ENCODE data around the gene MPL.
"Not testable (repeated sequence)": the region's sequence is repeated elsewhere in the genome, so short reads cannot be mapped to it uniquely, and the experiment has no call there.

Gene MPL

GRCh38 chr1:43366601-43367025, 29.0 kb downstream of the MPL start:
- no peaks in the 10 kb centered on the region for H3K27me3 ChIP-seq (ENCODE audit: insufficient read depth, low read depth, severe bottlenecking)
- DNase-seq = no peak
- TF ChIP-seq CTCF (IDR thresholded peaks at IDR 0.05; ENCODE audit: low read depth, low read length) = no peak
- H3K36me3 ChIP-seq = peaks cover 43% of the 10 kb centered on the region
- no peaks in the 10 kb centered on the region for H3K9me3 ChIP-seq (ENCODE audit: severe bottlenecking)
- no peak overlapping the region for H3K4me3 ChIP-seq (ENCODE audit: low read depth, low read length)
- peak overlapping the region; percentile 89; the same call in 1 of the 2 replicates for H3K27ac ChIP-seq

- DNase-seq = no peak
- Histone ChIP-seq H3K27me3 (ENCODE audit: insufficient read depth, low read depth, severe bottlenecking) (no peaks in the 10 kb centered on the region), H3K4me3 (ENCODE audit: low read depth, low read length) (peak overlapping the region; percentile 66), H3K9me3 (ENCODE audit: severe bottlenecking) (no peaks in the 10 kb centered on the region), H3K36me3 (peaks cover 37% of the 10 kb centered on the region), H3K27ac (peak overlapping the region; percentile 89)
- TF ChIP-seq CTCF (IDR thresholded peaks at IDR 0.05; ENCODE audit: low read depth, low read length) = no peak
Measured at GRCh38 chr1:43367026-43367903, 29.6 kb downstream of the MPL start.

- Histone ChIP-seq H3K4me3 (ENCODE audit: low read depth, low read length) (peak within 1 kb of the TSS; percentile 66), H3K36me3 (peaks cover 29% of the 10 kb centered on the region), H3K9me3 (ENCODE audit: severe bottlenecking) (no peaks in the 10 kb centered on the region), H3K27me3 (ENCODE audit: insufficient read depth, low read depth, severe bottlenecking) (no peaks in the 10 kb centered on the region), H3K27ac (peak within 1 kb of the TSS; percentile 89)
- peak; percentile 93 for DNase-seq
- TF ChIP-seq CTCF (IDR thresholded peaks at IDR 0.05; ENCODE audit: low read depth, low read length) = peak; percentile 55
Measured at GRCh38 chr1:43367904-43368645, 30.5 kb downstream of the MPL start, which contains the start of gene ELOVL1. ELOVL1 (minus strand) TSS chr1:43368011; CDS start chr1:43365609, 2,402 bp downstream.

GRCh38 chr1:43368646-43369020, 31.0 kb downstream of the MPL start:
- TF ChIP-seq CTCF (IDR thresholded peaks at IDR 0.05; ENCODE audit: low read depth, low read length) = no peak
- Histone ChIP-seq H3K27ac (peak overlapping the region; percentile 89), H3K36me3 (peaks cover 25% of the 10 kb centered on the region), H3K9me3 (ENCODE audit: severe bottlenecking) (no peaks in the 10 kb centered on the region), H3K4me3 (ENCODE audit: low read depth, low read length) (peak overlapping the region; percentile 62), H3K27me3 (ENCODE audit: insufficient read depth, low read depth, severe bottlenecking) (no peaks in the 10 kb centered on the region)
- DNase-seq = no peak

- peaks cover 13% of the 10 kb centered on the region for H3K36me3 ChIP-seq
- not testable (repeated sequence) for DNase-seq, H3K27ac ChIP-seq
Measured at GRCh38 chr1:43369779-43370178, 32.2 kb downstream of the MPL start.

GRCh38 chr1:43370564-43370963, 32.9 kb downstream of the MPL start:
- no peak overlapping the region for H3K4me3 ChIP-seq (ENCODE audit: low read depth, low read length)
- no peaks in the 10 kb centered on the region for H3K27me3 ChIP-seq (ENCODE audit: insufficient read depth, low read depth, severe bottlenecking)
- no peak for TF ChIP-seq CTCF (IDR thresholded peaks at IDR 0.05; ENCODE audit: low read depth, low read length)
- H3K36me3 ChIP-seq = peaks cover 6% of the 10 kb centered on the region; the same call in 1 of the 2 replicates
- H3K9me3 ChIP-seq (ENCODE audit: severe bottlenecking) = no peaks in the 10 kb centered on the region
- DNase-seq = no peak
- H3K27ac ChIP-seq = no peak overlapping the region

More at GRCh38 chr1:43369779-43370178, 32.2 kb downstream of the MPL start:
- H3K4me3 ChIP-seq (ENCODE audit: low read depth, low read length); H3K27me3 ChIP-seq (ENCODE audit: insufficient read depth, low read depth, severe bottlenecking); H3K9me3 ChIP-seq (ENCODE audit: severe bottlenecking): not testable (repeated sequence)

Data from WERI-Rb-1 (cell line).